GM18499 (cell line): Measurements from ENCODE around the gene CACNA1S.

Experiments
- ATAC-seq: cut with Tn5 transposase; IDR thresholded peaks from one replicate; pipeline ENCODE4 v1.9.1; 2021; ENCODE audit warnings: moderate number of reproducible peaks; ENCODE audit not compliant: insufficient read depth, unreplicated experiment

The CACNA1S gene

DNA sequence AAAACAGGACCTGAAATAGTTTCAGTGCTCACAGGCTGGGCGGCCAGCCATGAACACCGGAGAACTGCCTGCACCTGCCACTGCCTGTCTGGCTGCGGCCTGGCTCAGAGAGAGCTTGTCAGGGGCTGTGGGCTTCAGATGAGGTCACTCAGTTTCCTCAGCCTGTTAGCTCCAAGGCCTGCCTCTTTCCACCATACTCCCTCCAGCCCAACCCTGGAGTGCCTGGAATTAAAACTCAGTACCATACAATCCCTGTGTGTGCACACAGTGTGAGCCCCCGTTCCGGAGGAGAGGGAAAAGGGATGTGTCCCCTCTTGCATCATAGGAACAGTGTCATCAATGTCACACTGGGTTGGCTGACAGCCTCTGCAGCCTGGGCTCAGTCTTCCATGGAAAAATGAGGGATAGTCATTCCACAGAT lies 16.2 kb downstream of the CACNA1S start:
- no peak for ATAC-seq

DNA sequence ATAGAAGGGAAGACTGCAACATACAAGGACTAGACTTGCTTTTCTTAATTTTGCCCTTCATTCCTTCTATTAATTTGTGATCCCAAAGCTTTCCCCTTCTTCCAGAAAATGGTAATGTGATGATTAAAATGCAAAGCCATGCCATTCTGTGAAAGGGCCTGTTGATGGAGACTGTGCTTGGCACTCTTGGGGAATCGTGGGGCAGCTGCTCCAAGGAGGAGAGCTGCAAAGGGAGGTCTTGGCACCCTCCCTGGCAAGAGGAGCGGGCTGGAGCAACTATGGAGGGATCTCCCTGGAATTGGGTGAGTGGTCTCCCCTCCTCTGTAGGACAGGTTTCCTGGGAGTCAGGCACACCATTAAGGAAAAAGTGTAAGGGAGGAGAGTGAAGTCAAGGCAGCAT lies 16.6 kb downstream of the CACNA1S start:
- no peak for ATAC-seq

DNA sequence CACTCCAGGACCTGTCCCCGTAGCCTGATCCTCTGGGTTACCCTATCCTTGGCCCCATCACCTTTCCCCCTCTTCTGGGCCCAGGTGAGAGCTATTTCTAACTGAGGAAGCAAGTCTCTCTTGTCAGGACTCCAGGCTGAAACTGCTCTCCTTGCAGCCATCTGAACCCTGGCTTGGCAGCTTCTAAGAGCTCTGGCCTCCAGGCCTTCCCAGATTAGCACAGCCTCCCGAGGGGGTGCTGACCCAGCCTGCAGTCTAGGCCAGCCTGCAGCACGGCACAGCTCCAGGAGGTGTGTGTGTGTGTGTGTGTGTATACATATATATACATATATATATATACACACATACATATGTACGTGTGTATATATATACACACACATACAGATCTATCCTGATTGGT lies 17.4 kb downstream of the CACNA1S start:
- no peak for ATAC-seq

DNA sequence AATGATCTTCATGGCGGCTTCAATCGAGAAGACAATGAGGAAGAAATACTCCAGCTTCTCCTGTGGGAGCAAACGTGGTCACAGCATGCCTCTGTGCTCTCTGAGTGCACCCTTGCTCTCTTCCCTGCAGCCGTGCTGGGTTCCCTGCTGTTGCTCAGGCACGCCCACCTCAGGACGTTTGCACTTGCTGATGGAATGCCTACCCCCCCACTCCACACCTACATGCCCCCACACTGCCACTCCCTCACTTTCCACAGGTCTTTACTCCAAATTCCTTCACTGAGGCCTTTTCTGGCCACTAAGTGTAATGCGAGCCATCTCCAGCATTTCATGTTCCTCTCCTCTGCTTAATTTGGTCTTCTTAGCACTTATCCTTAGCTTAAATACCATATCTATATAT lies 18.3 kb downstream of the CACNA1S start:
- ATAC-seq: no peak

DNA sequence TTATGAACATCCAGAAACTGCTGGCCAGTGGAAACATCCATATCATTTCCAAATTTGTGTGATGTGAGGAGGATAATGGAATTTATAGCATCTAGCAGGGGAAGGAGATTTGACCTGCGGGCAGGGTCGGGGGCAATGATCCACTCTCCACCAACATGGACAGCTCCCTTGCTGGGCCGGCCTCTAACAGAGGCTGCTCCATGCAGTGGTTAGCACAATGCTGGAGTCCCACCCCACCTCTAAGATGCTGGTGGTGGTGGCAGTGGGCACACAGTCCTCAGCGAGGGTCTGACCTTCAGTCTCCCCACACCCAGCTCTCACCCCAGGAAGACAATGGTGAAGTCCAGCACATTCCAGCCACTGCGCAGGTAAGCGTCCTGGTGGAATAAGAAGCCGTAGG lies 18.7 kb downstream of the CACNA1S start:
- ATAC-seq: no peak

DNA sequence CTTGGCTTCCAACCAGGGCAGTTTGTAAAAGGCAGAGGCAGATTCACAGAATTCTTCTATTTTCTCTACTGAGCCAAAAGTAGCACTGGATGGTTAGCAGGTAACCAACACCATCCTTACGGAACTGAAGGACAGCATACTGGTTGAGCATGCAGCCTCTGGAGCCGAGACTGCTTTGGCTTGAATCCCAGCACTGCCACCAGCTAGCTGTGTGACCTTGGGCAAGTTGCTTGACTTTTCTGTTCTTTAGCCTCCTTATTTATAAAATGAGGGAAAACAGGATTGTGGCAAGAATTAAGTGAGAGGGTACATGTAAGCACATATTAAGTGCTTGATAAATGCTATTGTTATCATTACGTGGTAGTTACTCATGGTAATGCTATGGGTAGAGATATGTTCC lies 19.5 kb downstream of the CACNA1S start:
- no peak for ATAC-seq

DNA sequence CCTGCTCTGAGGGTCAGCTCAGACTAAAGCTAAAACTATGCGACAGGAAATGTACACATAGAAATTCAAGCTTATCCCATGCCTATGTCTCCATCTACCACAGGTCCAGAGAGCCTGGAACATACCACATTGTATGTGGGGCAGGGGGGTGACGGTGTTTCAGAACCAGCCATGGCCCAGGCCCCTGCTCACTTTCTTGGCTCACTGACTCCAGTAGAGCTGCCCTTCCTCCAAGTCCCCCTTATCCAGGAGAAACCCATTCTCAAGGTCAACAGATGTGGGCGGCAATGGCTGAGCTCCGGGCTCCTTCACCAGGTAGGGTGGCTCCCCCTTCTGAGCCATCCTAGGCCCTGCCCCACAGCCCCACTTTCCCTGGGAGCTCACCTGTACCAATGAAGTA lies 21.0 kb downstream of the CACNA1S start:
- no peak for ATAC-seq

DNA sequence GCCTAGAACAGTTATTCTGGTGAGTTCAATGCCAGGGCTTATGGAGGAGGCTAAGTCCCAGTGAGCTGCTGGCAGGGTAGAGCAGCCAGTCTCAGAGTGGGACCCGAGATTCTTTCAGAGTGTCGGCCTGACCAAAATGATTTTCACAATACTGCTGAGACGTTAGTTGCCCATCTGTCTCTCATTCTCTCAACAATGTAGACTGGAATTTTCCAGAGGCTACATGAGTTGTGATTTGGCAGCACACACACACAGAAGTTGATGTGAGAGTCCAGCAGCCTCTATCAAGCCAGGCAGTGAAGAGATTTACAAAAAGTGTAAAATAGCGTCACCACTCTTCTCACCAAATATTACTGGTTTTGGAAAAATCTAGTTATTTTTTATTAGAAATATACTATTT lies 21.7 kb downstream of the CACNA1S start:
- no peak for ATAC-seq

DNA sequence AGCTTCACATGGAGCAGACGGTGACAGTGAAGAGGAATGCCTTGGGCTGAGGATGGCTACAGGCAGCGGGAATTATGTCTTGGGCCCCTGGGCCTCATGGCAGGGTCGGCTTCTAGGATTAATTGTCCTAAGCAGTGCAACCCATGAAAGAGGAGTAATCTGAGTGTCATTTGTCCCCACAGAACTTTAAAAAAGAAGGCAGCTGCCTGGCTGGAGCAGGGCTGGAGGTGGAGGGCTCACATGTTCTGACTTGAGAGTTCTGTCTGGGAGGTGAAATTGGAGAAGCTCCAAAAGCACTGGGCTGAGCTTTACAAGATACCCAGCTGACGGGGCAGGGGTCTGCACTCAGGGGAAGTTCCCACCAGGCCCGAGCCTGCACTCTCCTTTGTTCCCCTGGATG lies 22.6 kb downstream of the CACNA1S start:
- ATAC-seq: no peak

DNA sequence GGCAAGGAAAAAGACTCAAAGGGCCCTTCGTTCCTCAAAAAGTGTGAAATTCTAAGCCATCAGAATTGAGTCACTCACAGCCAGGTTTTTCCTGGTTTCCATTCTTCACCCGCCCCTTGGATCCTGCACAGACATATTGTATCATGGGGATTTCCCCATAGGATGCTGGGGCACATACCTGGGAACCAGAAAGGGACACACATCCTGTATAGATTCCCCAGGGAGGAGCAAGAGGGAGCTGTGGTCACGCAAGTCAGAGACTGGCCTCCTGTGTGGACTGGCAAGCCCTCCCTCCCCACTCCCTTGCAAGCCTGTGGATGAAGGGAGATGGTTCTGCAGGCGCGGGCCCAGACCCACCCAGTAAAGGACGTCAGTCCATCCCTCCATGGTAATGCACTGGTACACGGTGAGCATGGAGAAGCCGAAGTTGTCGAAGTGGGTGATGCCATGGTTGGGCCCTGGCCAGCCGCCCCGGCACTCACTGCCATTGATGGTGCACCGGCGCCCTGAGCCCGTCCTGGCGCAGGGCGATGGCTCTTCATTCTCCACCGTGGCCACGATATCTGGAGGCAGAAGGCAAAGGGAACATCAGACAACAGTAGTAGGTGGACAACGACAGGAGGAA lies 23.2 kb downstream of the CACNA1S start:
- no peak for ATAC-seq

DNA sequence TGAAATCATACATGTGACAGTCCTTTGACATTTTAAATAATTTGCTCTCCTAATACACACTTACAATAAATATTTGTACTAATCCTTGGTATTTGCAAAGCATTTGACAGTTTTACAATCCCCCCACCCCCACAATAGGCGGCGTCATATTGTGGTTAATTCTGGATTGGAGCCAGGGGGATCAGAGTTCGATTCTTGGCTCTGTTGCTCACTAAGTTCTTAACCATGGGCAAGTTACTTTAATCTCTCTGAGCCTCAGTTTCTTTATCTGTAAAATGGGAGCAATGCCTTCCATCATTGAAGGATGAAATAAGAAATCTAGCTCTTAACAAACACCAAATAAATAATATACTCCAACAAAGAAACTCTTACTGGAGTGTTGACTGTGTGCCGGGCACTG lies 23.8 kb downstream of the CACNA1S start:
- ATAC-seq: no peak

DNA sequence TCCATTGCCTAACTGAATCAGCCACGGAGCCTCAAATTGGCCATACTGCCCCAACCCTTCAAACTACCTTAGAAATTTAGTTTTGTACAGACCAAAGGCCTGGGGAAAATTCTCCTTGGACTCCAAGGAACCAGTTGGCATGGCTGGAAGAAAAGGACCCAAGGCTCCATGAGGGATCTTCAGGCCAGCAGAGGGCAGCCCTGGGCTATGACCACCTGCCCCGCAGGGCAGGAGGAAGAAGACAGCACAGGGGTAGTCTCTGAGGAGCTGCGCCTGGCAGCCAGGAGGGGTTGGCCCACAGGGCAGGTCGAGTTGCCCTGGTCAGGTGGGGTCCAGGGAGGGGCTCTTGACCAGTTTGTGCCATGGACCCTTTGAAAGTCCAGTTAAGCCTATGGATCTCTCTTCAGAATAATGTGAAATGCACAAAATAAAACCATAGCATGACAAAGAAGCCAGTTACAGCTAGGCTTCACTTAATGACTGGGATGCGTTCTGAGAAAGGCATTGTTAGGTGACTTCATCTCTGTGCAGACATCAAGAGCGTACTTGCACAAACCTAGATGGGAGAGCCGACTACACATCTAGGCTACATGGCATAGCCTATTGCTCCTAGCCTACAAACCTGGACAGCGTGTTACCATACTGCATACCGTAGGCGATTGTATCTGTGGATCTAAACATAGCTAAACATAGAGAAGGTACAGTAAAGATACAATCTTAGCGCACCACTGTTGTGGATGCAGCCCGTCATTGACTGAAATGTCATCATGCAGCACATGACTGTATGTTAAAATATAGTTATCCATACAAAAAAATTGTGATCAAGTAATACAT lies 26.1 kb downstream of the CACNA1S start:
- ATAC-seq: no peak

DNA sequence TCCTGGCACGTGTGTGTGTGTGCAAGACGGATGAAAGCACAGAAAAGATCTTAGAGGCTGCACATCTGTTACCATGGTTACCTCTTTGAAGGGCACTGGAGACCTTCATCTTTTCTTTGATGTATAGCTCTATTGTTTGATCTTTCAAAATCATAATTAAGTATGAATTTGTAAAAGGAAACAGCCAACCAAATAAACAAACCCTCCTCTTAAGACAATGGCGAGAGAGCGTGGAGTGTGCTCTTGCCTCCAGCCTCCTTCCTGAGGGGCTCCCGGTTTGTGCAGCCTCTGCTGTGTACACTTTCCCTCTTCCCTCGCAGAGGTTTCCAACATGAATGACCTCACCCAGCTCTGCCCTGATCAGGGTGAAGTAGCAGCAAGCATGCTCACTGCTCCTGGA lies 27.9 kb downstream of the CACNA1S start:
- no peak for ATAC-seq

DNA sequence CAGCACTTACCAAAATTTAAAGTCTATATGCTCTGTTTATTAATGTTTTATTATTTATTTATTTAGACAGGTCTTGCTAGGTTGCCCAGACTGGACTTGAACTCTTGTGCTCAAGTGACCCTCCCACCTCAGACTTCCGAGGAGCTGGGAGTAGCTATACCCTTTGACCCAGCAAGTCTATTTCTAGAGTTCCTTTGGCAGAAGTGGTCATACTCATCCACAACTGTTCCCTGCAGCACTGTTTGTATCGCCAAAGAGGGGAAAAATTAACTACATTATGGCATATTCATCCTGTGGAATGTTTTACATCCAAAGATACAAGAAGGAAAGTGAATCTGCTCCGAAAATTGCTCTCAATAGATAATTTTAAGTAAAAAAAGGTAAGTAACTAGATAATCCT lies 28.5 kb downstream of the CACNA1S start:
- no peak for ATAC-seq

DNA sequence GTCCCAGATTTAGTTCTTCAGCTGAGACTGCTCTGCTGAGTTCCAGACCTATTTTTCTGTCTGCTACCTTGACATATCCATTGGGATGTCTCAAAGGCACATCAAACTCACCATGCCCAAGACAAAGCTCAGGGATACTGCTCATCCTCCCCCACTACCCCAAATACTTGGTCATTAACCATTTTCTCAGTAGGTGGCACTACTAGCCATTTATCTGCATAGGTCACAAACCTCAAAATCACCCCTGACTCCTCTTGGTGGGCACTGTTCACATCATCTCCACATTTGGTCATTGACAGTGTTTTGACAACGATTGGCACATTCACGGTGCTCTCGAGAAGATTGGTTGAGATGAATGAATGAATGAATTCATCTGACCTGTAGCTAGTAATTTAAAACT lies 32.1 kb downstream of the CACNA1S start:
- no peak for ATAC-seq

DNA sequence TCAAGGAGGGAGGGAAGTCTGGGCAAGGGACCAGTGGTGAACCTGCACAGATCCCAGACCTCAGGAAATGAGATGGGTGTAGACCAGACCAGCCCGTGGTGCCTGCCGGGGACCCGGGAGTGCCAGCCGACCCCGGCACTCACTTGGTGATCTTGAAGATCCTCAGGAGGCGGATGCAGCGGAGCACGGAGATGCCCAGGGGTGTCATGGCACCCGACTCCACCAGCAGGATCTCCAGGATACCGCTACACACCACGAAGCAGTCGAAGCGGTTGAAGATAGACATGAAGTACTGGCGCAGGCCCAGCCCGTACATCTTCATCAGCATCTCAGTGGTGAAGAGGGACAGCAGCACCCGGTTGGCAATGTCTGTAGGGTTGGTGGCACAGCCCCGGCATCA lies 34.5 kb downstream of the CACNA1S start:
- no peak for ATAC-seq

DNA sequence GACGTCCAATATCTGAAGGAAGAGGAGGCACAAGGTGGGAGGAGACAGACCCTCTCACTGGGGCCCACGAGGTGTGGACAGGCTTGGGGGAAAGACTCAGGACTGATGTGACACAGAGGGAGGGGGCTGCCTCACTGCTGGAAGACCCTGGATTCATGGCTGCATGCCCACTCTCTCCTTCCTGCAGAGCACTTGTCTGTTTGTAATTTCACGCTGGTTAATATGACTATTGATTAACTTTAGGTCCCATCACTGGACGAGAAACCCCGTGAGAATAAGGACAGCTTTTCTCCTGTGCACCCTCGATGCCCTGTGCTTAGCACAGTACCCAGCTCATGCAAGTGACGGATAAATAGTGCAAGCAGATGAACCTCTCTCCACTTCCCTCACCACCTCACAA lies 35.1 kb downstream of the CACNA1S start:
- ATAC-seq: no peak

DNA sequence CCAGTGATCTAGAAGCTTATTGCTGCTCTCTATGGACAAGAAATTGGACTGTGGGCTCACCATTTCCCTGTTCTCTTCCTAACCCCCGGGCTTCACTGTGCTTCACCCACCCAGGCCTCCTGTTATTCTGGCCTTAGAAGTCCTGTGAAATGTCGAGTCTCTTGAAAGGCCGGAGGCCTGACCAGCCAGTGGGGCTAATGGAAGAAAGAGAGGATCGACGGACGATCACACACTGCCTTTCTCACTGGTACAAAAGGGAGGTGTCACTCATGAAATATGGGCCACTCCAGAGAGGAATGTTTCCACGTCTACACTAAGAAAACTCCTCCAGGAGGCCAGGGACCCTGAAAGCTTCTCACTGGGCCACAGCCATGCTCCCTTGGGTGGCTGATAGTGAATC lies 36.1 kb downstream of the CACNA1S start:
- no peak for ATAC-seq

DNA sequence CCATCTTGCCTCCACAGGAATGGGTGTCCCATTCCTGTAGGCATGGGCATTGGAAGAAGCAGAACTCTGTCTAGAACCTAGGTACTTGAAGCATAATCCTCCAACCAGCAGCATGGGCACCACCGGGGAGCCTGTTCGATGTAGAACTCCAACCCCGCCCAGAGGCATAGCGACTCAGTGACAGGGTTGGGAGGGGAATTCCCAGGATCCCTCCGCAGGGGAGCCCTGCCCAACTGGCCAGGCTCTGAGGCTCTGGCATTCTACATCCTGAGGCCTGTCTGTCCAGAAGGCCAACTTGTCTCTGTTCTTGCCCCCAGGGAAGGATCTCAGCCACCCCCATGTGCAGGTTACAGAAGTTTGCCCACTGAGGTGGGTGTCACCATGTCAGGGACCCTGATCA lies 38.2 kb downstream of the CACNA1S start:
- ATAC-seq: no peak

DNA sequence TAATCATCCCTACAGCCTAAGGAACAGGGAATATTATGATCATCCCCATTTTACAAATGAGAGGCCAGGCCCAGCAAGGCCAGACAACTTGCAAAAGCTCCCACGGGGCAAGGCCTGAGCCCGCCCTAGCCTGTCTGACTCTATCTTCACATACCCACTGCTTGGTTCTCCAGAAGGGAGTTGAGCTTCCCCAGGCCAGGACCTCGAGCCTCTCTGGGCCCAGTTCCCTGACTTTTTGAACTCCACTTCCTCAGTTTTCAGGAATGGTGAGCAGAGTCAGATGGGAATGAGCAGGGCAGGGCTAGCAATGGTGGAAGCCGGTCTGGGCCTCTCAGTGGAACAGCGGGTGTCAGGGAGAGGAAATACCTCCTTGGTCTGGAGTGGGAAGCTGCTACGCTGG lies 39.3 kb downstream of the CACNA1S start:
- ATAC-seq: no peak

DNA sequence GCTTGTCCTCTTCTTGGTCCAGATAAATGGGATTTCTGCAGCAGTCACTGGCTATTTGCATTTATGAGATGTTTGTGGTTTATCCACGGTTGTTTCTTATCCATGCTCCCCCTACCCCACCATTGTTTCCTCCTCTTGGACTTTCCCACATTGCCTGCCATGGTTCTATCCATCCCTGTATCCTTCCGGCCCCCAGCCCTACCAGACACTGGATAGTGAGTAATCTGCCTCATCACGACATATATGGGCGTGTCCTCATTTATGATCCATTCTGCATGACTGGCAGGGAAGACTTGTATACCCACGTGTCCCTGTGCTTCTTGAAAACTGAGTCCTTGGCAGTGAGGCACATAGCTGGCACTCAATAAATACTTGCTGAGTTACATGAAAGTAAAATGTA lies 40.1 kb downstream of the CACNA1S start:
- no peak for ATAC-seq

DNA sequence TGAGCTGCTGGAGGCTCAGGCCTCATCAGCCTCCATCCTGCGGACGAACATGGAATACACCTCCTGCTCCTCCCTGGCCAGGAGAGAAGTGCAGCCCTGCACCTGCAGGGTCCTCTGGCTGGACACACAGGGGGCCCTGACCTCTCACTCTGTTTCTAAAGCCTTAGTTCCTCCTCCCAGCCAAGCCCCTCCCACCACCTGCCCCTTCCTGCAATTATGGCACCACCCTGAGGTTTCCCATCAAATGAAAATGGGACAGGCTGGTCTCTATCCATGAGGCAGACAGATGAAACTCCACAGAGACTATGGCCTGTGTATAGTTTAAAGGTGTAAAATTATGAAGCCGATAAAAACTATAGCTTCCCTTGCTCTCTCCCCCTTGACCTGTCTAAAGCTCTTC lies 42.6 kb downstream of the CACNA1S start:
- no peak for ATAC-seq
